Testis (tissue), 2 donors: Measurements from ENCODE around the gene SNED1.

Source experiments
- CTCF ChIP-seq, 3 experiments: fragments of 450-650 bp in 2 of 3; fragments of 200-600 bp in 1 of 3; sonication (generic) in 1 of 3; IDR thresholded peaks; one replicate each; pipeline ENCODE4 v1.5.1; 2016 to 2019; ENCODE audit warnings: antibody characterized with exemption in 3 of 3, mild to moderate bottlenecking in 2 of 3, moderate library complexity in 1 of 3
- POLR2A ChIP-seq: fragments of 450-650 bp; IDR thresholded peaks from one replicate; pipeline ENCODE4 v1.6.1; 2017; ENCODE audit warnings: antibody characterized with exemption, mild to moderate bottlenecking, moderate library complexity

DNA sequence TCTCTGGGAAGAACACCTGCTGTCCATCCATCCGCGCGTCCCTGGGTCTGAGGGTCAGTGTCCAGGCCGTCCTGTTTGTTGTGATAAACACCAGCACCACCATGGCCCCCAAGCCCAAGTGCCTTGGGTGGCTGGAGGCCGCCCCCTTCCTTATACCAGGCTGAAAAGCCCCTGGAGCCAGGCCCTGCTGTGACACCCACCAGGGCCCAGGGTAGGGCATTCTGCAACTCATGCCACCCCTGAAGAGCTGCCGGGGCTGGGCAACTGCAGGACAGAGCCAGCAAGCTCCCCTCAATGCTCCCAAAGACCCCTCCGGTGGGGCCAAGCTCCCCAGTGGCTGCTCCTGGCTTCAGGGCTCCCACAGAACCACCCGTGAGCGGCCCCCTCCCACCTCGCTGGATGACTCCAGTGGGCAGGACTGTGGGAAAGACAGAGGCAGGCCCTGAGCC is 31.9 kb upstream of the SNED1 start:
- TF ChIP-seq POLR2A (no peak), CTCF (IDR thresholded peaks at IDR 0.05) (no peak)
